8988T (cell line): ENCODE results near the gene USP22.

Experiments used
- DNase-seq: peaks from one replicate; pipeline ENCODE4 v3.0.0; 2011

The USP22 gene

DNA sequence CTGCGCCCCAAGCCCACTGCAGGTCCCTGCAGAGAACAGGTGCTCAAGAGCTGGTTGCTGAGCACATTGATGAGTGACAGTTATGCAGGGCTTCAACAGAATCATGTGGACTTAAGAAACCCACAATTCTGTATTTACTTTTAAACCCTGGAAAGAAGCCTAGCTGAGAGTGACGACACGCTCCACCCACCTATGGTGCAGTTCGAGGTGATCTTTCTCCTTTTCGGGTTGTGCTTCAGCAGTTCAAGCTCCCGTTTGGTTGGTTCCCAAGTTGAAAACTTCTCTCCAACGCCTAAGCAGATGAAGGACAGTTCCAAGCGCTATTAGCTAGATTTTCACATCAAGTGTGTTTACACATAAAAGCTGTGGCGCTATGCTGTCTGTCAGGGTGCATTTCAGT lies 23.9 kb downstream of the USP22 start:
- no peak for DNase-seq

DNA sequence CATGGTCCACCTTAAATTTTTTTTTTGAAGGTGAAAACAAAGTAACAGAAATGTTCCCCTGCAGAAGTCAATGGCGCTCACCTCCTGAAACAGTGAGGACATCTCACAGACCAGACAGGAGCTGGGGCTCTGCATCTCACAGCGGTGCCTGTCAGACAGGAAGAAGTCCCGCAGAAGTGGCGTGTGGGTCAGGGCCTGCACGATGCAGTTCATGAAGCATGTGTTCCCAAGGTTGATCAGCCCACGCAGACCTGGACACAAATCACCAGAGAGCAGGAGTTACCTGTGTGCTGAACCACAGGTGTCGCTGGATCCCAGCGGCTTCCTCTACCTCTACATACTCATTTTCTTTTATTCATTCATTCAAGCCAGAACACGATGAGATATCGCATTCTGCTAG lies 24.9 kb downstream of the USP22 start:
- no peak for DNase-seq

DNA sequence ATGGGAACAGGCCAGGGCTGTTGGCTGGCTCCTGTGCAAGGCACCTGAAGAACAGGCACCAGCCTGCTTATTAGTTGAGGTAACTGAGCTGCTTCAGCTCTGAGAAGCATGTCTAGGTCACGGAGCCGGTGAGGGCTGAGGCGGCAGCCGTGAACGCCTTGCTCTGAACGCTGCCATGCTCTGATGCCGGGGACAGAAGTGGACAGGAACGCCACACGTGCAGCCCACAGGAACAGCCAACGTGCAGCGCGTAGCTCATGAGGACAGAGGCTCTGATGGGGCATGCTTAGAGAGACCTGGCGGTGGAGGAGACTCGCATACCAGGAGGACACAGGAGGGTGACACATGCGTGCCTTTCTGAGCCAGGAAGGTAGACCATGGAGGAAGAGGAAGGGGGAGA lies 25.6 kb downstream of the USP22 start:
- DNase-seq: no peak

DNA sequence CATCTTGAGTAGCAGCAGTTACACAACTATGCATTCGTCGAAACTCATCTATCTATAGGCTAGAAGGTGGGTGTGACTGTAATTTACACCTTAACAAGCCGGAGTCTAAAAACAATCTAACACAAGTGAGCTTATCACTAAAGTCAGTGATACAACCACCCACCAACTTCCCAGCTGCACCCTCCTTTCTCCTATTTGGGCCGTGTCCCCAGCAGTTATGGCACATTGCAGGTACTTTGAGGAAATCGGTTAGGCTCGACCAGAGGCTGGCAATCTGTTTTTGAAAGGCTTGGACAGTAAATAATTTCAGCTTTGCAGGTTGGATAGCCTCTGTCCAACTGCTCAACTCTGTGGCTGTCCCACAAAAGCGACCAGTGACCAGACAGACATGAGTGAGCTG lies 26.0 kb downstream of the USP22 start:
- no peak for DNase-seq

DNA sequence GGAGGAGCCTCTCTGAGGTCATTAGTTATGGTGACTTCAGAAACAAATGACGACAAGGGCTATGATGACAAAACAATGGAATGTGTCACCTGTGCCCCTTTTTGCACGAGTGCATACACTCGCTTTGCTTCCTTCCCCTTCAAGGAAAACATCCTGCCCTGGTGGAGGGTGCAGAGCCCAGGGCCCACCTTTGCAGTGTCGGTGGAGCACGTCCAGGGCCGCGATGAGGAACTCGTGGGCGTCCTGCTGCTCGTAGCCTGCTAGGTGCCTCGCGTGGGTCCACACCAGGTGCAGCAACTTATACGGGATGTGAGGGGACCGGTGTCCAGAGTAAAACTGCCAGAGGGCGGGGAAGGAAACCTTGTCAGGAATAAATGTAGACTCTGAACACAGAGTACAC lies 27.2 kb downstream of the USP22 start:
- DNase-seq: no peak

DNA sequence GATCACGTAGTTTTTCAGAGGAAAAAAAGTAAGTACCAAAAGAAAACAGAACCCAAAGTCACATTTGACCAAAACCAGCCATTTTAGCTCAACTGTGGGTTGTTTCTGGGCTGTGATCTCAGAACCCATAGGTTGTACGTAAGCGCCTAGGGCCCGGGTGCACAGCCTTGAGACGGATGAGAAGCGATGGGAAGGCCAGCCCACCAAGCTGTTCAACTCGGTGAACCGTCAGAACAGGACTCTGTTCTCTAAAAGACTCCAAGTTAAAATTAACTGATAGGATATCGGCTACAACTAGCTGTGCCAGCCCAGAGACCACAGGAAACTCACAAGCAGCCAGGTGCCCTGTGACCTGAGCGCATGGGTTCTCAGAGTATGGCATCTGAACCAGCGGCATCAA lies 28.3 kb downstream of the USP22 start:
- no peak for DNase-seq

DNA sequence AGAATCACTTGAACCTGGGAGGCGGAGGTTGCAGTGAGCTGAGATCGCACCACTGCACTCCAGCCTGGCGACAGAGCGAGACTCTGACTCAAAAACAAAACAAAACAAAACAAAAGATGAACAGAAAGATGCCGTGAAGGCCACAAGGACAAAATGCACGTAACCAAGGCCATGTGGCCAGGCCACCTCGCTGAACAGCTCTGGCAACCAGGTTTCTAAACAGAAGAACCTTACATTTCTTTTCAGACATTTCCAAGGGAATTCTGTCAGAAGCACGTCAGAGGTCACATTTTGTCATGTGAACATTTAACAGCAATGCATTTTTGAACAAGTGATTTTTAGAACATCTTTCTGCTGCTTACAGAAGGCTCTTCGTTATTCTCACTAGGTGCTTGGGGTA lies 28.8 kb downstream of the USP22 start:
- no peak for DNase-seq

DNA sequence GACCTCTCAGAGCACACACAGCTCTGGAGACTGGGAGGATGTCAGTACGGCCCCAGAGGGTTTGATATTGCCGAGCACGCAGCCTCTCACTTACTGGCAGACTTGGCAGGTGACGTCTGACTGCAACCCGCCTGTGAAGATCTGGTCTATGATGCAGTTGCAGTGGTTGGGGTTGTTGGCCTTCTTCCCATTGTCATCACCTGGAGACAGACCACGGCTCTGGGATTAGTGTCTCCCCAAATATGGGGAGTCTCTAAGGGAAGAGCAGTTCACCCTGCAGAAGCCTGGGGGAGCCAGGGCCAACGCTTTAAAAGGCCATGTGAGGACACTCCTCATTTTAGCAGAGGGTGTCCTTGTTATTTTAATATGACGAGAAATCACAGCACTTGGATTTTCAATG lies 30.1 kb downstream of the USP22 start:
- DNase-seq: no peak

DNA sequence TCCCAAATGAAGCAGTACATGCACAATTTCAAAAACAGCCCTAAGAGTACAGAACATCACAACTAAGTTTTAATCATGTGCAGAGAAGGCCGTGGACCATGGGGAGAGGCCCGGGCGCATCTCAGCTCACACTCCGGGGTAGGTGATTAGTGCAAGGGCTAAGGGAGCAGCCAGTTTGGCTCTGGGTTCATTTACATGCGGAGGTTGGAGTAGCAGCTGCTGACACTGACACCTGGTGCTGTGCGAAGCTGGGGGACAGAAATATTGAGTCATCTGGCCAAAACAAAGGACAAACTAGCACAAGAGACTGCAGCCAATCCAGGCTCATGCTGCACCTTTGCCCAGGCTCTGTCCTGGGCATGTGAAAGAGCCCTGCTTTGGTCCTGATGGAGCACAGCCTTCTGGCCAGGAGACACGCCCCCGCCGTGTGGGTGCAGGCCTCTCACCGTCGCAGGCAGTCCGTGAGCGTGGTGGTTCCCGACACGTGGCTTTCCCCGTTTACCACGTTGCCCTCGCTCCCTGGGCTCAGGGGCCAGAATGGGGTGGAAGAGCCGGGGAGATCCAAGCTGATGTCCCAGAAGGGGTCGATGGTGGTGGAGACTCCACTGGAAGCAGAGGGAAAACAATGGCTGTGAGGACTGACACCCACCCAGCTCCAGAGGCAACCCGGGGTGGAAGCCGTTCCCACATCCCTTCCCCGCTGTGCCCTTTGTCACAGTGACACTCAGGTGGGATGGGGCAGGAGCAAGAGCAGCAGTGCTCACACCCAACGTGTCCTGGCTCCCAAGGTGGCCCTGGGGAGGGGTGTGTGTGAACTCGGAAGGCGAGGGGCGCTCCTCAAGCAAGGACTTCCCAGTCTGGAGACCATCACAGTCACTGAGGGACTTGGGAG lies 31.9 kb downstream of the USP22 start:
- no peak for DNase-seq

DNA sequence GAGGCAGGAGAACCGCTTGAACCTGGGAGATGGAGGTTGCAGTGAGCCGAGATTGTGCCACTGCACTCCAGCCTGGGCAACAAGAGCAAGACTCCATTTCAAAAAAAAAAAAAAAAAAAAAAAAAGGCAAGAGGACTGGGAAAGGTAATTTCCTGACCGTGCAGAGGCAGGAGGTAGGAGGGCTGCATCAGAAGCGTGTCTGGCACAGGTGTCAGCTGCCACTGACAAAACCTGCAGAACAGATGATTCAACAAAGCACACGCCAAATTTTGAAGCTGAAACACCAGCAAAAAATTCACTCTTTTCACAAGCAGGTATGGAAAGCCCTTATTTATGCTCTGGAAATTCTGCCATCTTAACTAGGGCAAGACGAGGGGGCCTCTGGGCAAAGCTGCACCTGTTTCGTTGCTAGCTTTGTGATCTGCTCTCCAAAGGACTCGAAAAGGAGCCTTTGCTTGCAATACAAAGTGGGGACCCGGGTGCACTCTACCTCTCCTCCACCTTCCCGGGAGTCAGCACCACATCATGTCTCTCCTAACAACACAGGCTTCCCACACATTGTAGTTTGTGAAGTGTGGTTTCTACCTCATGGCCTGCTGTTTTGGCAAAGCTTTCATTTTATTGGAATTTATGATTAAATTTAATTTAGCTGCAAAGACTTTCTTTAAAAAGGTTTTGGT lies 33.7 kb downstream of the USP22 start:
- DNase-seq: no peak

DNA sequence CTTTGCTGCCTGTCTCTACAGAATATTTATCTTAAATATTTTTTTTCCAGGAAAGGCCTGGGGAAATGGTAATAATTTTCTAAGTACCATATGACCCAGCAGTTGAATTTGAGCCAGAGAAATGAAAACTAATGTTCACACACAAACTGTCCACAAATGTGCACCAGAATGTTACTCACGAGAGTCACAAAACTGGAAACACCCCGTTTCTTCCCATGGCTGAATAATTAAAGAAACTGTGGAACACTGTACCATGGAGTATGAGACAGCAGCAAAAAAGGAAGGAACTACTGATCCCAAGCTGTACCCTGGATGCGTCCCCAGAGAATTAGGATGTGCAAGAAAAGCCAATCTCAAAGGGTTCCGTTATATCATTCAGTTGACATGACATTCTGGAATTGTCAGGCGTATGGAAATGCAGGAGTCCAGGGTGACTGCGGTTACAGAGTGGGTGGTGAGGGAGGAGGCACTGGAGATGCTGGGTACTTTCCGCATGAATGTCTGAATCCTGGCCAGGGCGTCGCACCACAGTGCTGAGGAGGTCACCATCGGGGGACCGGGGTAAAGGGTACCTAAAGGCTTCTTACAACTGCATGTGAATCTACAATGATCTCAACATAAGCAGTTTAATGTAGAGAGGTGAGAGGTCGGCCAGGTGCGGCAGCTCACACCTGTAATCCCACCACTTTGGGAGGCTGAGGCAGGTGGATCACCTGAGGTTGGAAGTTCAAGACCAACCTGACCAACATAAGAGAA lies 34.5 kb downstream of the USP22 start:
- no peak for DNase-seq

DNA sequence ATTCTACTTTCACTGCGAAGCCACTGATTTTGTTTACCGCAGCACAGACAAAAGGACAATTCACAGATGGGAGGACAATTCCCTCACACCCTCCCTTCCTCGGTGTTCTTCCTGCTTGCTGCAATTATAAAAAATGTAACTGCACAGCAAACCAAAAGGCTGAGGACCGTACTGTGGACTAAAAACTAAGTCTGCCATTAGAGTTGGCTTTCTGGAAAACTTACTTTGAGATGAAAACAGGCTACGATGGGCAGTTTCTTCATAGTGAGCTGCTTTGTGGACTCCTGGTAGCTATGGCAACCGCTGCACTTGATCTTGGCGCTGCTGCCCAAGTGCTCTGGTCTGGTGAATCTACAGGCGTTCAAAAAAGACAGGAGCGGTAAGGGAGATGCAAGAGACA lies 35.2 kb downstream of the USP22 start:
- DNase-seq: no peak

DNA sequence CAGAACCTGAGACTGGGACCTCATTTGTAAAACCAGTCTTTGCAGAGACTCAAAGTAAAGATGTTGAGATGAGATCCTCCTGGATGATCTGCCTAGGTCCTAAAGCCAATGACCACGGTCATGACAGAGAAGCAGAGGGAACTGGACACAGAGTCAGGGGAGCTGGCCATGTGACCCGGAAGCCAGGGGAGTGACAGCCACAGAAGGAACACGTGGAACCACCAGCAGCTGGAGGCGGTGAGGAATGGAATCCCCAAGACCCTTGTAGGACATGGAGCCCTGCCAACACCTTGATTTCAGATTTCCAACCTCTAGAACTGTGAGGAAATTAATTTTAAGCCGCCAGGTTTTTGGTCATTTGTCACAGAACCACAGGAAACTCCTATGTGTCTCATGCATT lies 37.0 kb downstream of the USP22 start:
- DNase-seq: no peak

DNA sequence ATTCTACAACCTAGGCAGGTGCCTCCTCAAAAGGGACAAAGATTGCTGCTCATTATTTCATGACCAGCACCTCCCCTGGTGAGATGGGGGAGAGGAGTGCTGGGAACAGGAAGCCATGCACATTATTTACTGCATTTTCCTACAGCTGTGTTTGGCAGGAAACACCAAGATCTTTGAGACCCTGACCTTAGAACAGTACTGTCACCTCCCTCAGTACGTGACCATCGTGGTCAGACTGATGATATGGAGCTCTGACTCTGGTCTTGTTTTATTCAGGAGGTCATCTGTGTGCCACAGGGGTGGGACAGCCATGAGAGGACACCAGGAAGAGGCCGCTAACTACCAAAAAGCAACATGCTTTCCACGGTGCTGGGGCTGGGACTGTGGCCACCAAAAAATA lies 37.4 kb downstream of the USP22 start:
- DNase-seq: no peak

DNA sequence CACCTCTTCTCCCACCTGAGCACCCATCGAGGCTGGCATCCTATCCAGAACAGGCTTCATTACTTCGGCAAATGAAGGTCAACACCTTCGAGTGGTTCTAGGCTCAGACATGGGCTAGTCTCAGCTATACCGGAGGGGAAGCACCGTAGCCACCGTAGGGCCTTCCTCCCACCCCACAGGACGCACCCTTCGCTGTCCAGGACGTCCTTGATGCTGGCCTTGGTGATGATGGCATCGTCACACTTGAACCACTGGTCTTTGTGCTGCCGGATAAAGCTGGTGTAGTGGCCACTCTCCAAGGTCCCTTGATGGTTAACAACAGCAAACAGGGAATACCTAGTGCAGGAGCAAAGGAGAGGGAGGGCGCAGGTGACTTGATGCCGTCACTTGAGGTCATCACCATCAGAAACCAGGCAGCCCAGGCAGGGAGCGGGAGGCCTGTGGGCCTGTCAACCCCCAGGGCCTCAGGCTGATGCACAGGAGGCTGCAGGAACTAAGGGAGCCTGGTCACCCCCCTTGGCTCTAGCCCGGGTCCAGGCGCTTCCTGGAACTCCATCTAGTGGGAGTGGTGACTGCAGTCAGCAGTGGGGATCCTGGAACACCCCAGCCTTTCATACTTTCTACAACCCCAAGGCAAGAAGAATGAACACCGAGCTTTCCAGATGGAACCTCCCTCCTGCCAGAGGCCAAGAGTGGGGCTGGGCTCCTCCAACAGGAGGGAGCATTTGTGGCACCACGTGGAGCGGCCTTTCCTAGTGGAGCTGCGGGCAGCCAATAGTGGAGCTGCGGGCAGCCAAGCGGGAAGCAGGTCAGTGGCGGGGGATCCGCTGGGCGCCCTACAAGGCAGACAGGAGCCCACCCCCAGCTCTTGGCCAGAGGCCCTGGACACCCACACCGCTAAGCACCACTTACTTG lies 38.5 kb downstream of the USP22 start:
- DNase-seq: no peak

DNA sequence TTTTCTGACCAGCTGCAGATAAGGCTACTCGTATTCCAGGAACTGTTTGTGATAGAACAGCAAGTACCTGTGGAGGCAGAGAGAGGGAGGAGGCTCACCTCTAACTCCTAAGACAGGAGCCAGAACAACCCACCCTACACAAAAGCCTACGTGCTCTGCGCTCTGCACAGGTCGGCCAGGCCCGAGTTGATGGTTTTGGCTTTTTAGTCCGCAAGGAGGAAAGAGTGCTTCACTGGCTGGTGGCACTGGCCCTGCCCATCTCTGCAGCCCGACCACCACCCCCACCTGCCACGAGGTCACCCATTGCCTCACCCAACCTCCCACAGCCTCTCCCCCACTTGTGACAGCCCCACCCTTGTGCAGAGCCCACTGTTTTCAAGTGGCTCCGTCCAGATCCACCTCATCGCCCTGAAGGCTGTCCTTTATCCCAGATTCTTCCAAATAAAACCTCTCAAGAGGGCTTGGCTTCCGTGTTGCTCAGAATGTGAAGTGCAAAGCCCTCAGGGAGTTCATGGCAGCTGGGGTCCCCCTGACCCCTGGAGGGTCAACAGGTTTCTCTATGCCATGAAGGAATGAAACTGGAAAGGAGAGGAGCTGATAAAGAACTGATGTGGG lies 39.7 kb downstream of the USP22 start:
- no peak for DNase-seq

DNA sequence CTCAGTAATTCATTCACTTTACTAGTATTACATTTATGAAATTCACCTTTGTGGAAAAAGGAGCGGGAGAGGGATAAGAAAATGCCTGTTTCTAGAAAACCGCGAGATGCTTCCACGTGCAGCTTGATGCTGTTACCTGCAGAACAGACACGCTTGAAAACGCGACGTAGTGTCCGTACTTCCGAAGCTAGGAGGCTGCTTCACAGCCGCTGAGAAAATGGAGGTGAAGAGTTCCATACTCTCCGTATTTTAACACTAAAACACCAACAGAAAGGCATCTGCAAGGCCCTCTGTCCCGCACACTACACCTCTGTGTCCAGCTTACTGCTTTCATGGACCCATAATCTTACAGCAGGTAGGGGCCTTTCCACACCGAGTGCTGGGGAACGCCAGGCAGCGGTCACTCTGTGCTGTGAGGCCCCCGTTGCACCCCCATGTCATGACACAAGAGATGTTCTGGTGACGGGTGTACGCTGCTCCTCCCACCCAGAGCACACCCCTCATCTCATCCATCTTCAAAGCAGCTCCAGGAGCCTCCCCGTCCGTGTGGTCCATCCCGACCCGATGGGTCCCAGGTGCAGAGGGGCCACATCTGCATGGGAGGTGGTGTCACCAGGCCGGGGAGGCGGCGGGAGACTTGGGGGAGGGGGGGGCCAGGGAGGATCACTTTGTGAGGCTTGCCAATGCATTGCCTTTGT lies 40.4 kb downstream of the USP22 start:
- DNase-seq: no peak

DNA sequence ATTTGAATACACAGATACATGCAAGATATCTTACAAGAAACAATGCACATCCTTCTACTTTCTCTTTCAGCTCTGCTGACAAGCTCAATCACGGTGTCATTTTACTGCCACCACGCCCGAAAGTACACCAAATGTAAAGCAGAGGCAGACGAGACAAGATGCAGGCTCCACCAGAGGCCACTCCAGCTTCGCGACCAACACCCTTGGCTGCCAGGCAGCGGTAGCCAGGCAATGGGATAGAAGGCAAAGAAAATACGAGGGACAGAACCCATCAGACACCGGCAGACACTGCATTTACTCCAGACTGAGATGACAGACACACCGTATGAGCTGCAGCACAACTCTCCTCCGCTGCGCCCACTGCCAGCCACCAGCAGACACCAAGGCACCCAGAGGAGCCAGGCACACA lies 41.0 kb downstream of the USP22 start:
- no peak for DNase-seq

DNA sequence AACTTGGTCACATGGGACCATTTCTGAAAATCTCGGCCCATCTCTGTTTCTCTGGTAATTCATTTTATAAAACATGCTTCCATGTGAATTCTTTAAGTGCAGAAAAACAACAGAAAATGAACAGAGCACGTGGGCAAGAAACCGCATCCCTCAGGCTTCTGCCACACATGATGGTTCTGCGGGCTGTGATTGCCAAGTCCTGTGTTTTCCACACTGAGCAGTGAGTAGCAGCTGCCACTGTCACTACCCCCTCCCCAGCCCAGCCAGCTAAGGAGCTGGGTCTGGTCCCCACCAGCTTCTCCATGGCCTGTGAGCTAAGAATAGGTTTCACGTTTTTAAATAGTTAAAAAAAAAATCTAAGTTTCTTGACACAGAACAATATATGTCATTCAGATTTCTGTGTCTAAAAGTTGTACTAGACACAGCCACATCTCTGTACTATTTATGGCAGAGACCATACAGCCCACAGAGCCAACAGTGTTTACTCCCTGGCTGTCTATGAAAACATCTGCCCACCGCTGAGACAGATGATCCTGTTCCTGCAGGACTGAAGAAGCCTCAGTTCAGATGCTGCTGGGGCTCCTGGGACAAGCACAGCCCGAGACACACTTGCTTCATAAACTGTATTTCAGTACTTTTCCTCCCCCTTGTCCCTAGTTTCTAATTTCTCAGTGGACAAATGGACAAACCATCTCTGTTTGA lies 41.5 kb downstream of the USP22 start:
- DNase-seq: no peak

DNA sequence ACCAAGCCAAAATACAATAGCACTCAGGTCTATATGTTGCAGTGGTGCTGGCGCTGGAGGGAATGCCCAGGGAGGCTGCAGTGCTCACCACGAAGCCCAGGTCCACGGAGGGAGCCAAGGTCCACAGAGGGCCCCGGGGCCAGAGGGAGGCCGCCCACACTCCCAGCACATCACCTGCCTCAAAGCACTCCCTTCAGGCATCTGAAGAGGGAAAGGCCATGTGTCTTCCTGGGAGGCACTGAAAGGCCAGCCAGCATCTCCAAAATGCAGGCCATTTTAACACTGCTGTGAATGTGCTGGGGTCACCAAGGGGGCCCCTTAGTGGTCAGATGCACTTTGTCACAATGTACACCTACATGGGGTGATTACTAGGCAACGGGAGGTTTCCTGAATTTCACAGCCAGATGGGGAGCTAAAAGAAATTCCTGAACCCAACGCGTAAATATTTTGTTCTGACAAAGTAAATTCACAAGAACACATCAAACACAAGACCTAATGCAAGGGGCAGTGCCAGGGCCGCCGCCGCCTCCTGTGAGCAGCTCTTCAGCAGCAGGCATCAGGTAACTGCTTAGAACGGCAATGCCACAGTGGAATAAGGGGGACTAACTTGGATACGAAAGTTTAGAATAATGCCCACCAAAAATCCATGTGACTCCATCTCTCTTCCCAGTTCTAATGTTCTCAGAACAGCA lies 42.8 kb downstream of the USP22 start:
- no peak for DNase-seq
